ENCODE results near the gene NEK9.

The NEK9 gene

GRCh38 chr14:75063013-75063412 is 63.8 kb downstream of the NEK9 start:
- TF ChIP-seq MYC (IDR thresholded peaks at IDR 0.05; ENCODE audit: low read depth, low read length) (no peak), MAX (IDR thresholded peaks at IDR 0.05; ENCODE audit: low read depth, low read length) (no peak), POLR2A (IDR thresholded peaks at IDR 0.05; ENCODE audit: extremely low read depth, insufficient read length) (no peak), CTCF (IDR thresholded peaks at IDR 0.05; ENCODE audit: low read depth, low read length) (no peak)
- no peak for DNase-seq (ENCODE audit: low read depth)
- peak overlapping the region; percentile 81 for H3K4me3 ChIP-seq (ENCODE audit: low read depth, low read length)

DNA sequence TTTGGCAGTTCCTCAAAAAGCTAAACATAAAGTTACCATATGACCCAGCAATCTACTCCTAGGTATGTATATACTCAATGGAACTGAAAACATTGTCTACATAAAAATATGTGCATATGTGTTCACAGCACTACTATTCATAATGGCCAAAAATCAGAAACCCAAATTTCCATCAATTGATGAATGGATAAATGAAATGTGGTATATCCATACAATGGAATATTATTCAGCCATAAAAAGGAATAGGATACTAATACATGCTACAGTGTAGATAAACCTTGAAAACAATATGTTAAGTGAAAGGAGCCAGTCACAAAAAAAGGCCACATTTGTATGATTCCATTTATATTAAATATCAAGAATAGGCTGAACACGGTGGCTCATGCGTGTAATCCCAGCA is 66.4 kb downstream of the NEK9 start:
- no peak for DNase-seq (ENCODE audit: low read depth)
- no peak for TF ChIP-seq MYC (IDR thresholded peaks at IDR 0.05; ENCODE audit: low read depth, low read length)
- no peak for TF ChIP-seq POLR2A (IDR thresholded peaks at IDR 0.05; ENCODE audit: extremely low read depth, insufficient read length)
- TF ChIP-seq MAX (IDR thresholded peaks at IDR 0.05; ENCODE audit: low read depth, low read length), result no peak
- TF ChIP-seq CTCF (IDR thresholded peaks at IDR 0.05; ENCODE audit: low read depth, low read length), result no peak
- no peak overlapping the region for H3K4me3 ChIP-seq (ENCODE audit: low read depth, low read length)

- no peak for DNase-seq (ENCODE audit: low read depth)
- TF ChIP-seq POLR2A (IDR thresholded peaks at IDR 0.05; ENCODE audit: extremely low read depth, insufficient read length) (no peak), MAX (IDR thresholded peaks at IDR 0.05; ENCODE audit: low read depth, low read length) (no peak), MYC (IDR thresholded peaks at IDR 0.05; ENCODE audit: low read depth, low read length) (no peak), CTCF (IDR thresholded peaks at IDR 0.05; ENCODE audit: low read depth, low read length) (no peak)
- H3K4me3 ChIP-seq (ENCODE audit: low read depth, low read length), result no peak overlapping the region
These were observed 67.2 kb downstream of the NEK9 start for GRCh38 chr14:75059642-75060041.

- no peak for TF ChIP-seq CTCF (IDR thresholded peaks at IDR 0.05; ENCODE audit: low read depth, low read length)
- no peak for TF ChIP-seq MYC (IDR thresholded peaks at IDR 0.05; ENCODE audit: low read depth, low read length)
- no peak for TF ChIP-seq POLR2A (IDR thresholded peaks at IDR 0.05; ENCODE audit: extremely low read depth, insufficient read length)
- TF ChIP-seq MAX (IDR thresholded peaks at IDR 0.05; ENCODE audit: low read depth, low read length), result no peak
- no peak overlapping the region for H3K4me3 ChIP-seq (ENCODE audit: low read depth, low read length)
- DNase-seq (ENCODE audit: low read depth), result no peak
These were observed 72.4 kb downstream of the NEK9 start for GRCh38 chr14:75054421-75054820.

GRCh38 chr14:75053396-75054291 is 73.2 kb downstream of the NEK9 start:
- TF ChIP-seq MAX (IDR thresholded peaks at IDR 0.05; ENCODE audit: low read depth, low read length) (no peak), MYC (IDR thresholded peaks at IDR 0.05; ENCODE audit: low read depth, low read length) (no peak), CTCF (IDR thresholded peaks at IDR 0.05; ENCODE audit: low read depth, low read length) (no peak), POLR2A (IDR thresholded peaks at IDR 0.05; ENCODE audit: extremely low read depth, insufficient read length) (no peak)
- no peak for DNase-seq (ENCODE audit: low read depth)
- H3K4me3 ChIP-seq (ENCODE audit: low read depth, low read length), result no peak overlapping the region

Measured in NB4 (cell line).